GM18505 (cell line): Measurements from ENCODE around the gene TSTD2.

Source experiments
- ATAC-seq: cut with Tn5 transposase; IDR thresholded peaks from one replicate; pipeline ENCODE4 v1.9.1; 2021; ENCODE audit not compliant: unreplicated experiment
- POLR2A ChIP-seq: IDR thresholded peaks from 4 replicates; pipeline ENCODE4 v1.6.1; 2011; ENCODE audit warnings: borderline replicate concordance; ENCODE audit not compliant: insufficient read depth, insufficient read length; ENCODE audit errors: extremely low read depth

Gene TSTD2

DNA sequence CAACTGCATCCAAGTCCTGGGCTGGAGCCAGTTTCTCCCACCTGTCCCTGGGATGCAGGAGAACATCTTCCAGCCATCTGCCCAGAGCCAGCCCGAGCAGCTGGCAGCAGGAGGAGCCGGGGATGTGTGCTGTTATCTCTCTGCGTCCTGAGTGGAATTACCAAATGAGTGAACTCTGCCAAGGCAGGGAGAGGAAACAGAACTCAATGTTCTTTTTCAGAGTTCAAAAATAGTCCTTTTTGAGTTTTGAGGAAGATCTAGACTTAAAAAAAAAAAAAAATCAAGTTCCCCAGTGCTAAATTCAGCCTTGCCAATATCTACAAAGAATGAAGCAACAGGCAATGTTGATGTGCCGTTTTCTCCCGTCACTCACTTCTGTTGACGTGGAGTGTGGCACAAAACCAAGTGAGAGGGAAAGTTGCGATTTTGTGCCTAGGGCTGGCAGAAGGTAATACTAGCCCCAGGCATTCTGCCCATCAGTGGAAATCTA is 75.5 kb downstream of the TSTD2 start:
- TF ChIP-seq POLR2A, result no peak
- ATAC-seq, result no peak

DNA sequence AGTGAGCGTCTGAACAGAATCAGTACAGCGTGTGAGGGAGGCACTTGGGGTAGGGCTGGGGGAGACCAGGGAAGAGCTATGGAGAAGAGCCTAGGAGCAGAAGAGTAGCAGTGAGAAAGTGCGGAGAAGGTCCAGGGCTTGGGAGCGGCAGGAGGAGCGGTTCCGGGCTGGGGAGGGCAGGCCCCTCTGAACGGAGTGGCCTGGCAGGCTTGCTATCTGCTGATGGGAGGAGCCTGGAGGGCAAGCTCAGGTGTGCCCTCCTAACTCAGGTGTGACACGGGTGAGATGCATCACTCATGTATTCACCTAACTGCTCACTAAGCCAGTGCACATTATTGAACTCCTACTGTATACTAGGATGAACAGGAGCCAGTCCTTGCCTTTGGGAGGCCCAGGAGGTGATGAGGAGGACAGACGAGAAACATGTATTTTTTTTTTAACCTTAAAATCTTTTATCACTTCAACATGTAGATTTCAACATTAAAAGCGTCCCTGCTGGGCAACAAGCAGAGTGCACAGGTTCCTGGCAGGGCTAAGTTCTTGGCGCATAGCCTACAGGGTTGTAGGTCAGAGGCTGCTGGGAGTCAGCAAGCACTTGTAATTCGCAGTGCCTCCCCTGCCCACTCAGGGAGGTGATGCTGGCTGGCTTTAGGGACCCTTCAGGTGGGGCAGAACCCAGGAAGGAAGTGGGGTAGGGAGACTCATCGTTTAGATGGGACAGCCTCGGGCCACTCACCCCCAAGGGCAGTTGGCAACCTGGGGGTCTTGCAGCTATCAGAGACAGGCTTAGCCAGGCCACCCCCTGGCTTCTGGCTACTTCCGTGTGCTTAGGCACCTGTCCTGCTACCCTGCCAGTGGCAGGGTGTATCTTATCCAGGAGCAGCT is 76.2 kb downstream of the TSTD2 start:
- ATAC-seq, result no peak
- TF ChIP-seq POLR2A, result no peak

DNA sequence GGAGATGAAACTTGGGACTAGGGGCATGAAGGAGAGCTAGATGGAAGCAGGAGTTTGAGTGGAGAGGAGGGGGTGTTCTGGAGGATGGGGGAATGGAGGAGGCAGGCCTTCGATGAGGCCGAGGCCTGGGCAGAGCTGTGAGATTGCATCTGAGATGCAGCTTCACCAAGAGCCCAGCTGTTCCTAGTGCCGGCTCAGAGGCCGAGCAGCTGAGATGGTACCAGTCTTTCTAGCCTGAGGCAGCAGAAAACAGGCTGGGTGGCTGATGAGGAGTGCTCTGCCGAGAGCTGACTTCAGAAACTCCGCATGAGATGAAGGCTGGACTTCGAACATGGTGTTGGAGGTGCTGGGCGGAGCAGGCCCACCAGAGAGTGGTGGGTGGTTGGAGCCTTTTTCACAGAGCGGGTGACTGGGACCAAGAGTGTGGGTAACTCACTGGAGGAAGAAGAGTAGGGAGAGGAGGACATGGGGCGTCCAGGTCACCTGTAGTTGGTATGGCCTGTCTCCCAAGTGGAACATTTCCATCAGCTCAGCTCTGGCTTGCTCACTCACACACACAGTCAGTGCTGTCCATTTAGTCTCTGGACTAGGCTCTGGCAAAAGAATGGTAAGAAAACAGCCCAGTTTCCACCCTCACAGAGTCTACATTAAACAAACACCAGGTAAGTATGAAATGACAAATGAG is 77.0 kb downstream of the TSTD2 start:
- no peak for ATAC-seq

DNA sequence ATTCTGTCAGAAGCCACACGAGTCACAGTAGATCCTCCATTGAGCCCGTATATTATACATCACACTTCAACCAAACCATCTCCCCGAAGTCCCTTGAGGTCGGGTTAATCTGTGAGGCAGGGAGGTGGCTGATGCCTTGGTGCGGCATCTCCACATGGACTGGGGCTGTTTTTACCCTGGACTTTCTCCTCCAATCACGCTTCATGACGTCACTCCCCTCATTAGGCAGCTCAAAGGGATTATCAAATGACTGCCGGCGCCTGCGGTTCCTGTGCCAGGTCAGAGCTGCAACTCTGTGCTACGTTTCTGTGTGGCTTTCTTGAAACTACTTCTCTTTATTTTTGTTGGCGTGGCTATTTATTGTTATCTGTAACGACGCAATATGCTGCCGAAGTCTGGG is 78.0 kb downstream of the TSTD2 start:
- ATAC-seq, result no peak

More for the DNA sequence above, 77.0 kb downstream of the TSTD2 start:
- TF ChIP-seq POLR2A, result no peak

DNA sequence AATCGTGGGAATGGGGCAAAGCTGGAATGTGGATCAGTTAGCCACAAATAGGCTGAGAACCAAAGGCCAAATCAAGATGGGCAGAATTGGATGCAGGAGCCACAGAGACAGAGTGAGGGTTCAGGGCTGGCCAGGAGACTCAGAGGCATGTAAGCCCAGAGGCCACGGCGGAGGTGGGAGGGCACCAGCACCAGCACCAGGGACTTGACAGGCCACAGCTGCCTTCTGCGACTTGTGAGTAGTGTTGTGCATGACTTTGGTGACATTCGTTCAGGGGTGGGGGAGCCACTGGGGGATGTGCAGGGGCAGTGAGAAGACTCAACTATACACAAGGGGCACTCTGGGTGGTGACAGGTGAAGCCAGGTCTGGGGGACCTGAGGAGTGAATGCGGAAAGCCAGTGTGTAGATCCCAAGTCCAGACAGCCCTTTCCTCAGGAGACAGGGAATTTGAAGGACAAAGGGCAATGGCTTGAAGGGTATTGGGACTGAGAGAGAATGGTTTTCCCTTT is 78.5 kb downstream of the TSTD2 start:
- no peak for ATAC-seq
- no peak for TF ChIP-seq POLR2A

More for the DNA sequence above, 78.0 kb downstream of the TSTD2 start:
- TF ChIP-seq POLR2A, result no peak

DNA sequence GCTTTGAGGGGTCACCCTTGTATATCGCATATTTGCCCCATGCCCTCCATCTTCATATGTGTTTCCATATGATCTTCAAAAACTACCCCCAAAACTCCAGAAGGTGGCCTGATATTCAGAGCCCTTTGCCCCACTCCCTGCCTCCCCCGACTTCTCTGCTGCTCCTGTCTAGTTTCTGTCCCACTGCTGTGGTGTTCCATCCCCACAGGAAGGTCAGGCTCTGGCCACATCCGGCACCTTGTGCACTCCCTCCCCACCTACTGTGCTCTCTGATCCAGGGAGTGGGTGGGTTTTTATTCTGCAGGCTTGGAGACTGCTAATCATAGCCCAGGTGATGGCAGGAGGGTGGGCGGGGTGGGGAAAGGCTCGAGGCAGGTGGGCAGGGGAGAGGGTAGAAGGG is 79.3 kb downstream of the TSTD2 start:
- TF ChIP-seq POLR2A, result no peak
- no peak for ATAC-seq

DNA sequence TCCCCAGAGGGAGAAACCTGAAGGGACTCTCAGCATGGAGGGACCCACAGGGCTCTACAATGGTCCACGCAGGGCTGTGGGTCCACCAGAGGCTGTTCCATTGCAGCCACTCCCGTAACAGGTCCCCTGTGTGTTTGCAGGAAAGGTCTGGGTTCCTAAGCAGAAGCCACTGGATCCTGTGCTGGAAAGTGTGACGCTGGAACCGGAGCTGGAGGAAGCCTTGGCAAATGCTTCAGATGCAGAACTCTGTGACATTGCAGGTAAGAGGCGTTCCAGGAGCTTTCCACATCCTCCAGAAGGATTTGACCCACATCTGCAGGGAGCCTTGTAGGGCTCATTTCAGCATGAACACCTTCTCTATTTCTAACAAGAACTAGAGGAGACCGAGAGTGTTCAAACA is 80.0 kb downstream of the TSTD2 start:
- ATAC-seq, result no peak

DNA sequence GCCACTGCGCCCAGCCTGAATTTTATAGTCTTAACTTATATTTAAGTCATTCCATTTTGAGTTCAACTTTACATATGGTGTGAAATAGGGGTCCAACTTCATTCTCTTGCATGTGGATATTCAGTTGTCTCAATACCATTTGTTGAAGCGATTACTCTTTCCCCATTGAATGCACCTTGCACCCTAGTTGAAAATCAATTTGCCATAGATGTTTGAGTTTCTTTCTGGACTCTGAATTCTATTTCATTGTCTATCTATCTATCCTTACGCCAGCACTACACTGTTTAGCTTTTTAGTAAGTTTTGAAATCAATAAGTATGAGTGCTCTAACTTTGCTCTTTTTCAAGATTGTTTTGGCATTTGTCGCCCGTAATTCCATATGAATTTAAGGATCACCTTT is 81.9 kb downstream of the TSTD2 start:
- ATAC-seq, result no peak

More for the DNA sequence above, 80.0 kb downstream of the TSTD2 start:
- TF ChIP-seq POLR2A, result no peak

DNA sequence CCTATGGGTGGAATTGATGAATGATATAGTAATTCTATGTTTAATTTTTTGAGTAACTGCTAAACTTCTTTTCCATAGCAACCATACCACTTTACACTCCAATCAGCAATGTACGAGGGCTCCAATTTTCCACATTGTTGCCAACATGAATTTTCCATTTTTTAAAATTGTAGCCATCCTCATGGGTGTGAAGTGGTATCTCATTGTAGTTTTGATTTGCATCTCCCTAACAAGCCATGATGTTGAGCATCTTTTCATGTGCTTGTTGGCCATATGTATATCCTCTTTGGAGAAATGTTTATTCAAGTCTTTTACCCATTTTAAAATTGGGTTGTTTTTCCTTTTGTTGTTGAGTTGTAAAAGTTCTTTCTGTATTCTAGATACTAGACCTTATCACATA is 82.8 kb downstream of the TSTD2 start:
- TF ChIP-seq POLR2A, result no peak
- ATAC-seq, result no peak

More for the DNA sequence above, 81.9 kb downstream of the TSTD2 start:
- TF ChIP-seq POLR2A, result no peak
